Dermis microvascular lymphatic vessel endothelial cell (primary cell): ENCODE results near the gene CSF2. TPM values are rescaled to one million over a fixed set of nuclear protein-coding genes. Genes with fewer than 3 reads are reported as not detected.

ENCODE experiments used
- DNase-seq, 2 donors: peaks; one replicate each; pipeline versions ENCODE4 v3.0.0 to v3.0.0-alpha.2; 2010; ENCODE audit warnings: low read depth in 2 of 2
- total RNA-seq: library from RNA; depleted of rRNA; stranded (reverse); fragments of >200 nt; gene quantifications from 2 replicates; pipeline ENCODE4 v1.2.1, GENCODE V29; 2014

CSF2 gene
- total RNA-seq, 1 donor from 2014 or later = 0.13 TPM

- no peak for DNase-seq
Measured at GRCh38 chr5:132067941-132068808, 5.4 kb upstream of the CSF2 start.

- DNase-seq = no peak
Measured at GRCh38 chr5:132069561-132069960, 4.0 kb upstream of the CSF2 start.

- DNase-seq = no peak
Measured at GRCh38 chr5:132069994-132070393, 3.6 kb upstream of the CSF2 start.

- peak in 1 of 2 donors; percentile 43 for DNase-seq
Measured at GRCh38 chr5:132070460-132071337, 2.9 kb upstream of the CSF2 start.

- no peak for DNase-seq
Measured at GRCh38 chr5:132071338-132071707, 2.3 kb upstream of the CSF2 start.

GRCh38 chr5:132072070-132072469, 1.5 kb upstream of the CSF2 start:
- DNase-seq = no peak

- DNase-seq = no peak
Measured at GRCh38 chr5:132072528-132072927, 1.1 kb upstream of the CSF2 start.

GRCh38 chr5:132074091-132074771, 642 bp downstream of the CSF2 start:
- no peak for DNase-seq

GRCh38 chr5:132074772-132075718, 1.5 kb downstream of the CSF2 start:
- no peak for DNase-seq

GRCh38 chr5:132075719-132076077, 2.1 kb downstream of the CSF2 start:
- DNase-seq = no peak

GRCh38 chr5:132076202-132076830, 2.7 kb downstream of the CSF2 start:
- DNase-seq = no peak

- no peak for DNase-seq
Measured at GRCh38 chr5:132076983-132077382, 3.4 kb downstream of the CSF2 start.

- no peak for DNase-seq
Measured at GRCh38 chr5:132079081-132079480, 5.5 kb downstream of the CSF2 start.

- no peak for DNase-seq
Measured at GRCh38 chr5:132079619-132080018, 6.0 kb downstream of the CSF2 start.

- no peak for DNase-seq
Measured at GRCh38 chr5:132080595-132080994, 7.0 kb downstream of the CSF2 start.

GRCh38 chr5:132081458-132081857, 7.9 kb downstream of the CSF2 start:
- DNase-seq = no peak

GRCh38 chr5:132082329-132083023, 8.9 kb downstream of the CSF2 start:
- DNase-seq = no peak

GRCh38 chr5:132083071-132083678, 9.6 kb downstream of the CSF2 start:
- no peak for DNase-seq

- no peak for DNase-seq
Measured at GRCh38 chr5:132085686-132086085, 12.1 kb downstream of the CSF2 start.
